ENCODE measurements around the gene HPGDS.

DNA sequence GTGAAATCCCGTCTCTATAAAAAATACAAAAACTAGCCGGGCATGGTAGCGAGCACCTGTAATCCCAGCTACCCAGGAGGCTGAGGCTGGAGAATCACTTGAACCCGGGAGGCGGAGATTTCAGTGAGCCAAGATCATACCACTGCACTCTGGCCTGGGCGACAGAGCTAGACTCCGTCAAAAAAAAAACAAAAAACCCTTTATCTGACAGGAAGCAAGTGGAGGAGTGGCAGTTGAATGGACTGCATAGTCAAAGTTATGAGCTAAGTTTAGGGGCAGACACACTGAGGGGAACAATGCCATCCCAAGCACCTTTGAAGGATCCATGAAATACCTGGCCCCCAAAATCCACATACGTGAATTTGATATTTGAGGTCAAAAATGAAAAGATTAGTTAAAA, 7.5 kb upstream of the HPGDS start:
- TF ChIP-seq, protein P1, sequence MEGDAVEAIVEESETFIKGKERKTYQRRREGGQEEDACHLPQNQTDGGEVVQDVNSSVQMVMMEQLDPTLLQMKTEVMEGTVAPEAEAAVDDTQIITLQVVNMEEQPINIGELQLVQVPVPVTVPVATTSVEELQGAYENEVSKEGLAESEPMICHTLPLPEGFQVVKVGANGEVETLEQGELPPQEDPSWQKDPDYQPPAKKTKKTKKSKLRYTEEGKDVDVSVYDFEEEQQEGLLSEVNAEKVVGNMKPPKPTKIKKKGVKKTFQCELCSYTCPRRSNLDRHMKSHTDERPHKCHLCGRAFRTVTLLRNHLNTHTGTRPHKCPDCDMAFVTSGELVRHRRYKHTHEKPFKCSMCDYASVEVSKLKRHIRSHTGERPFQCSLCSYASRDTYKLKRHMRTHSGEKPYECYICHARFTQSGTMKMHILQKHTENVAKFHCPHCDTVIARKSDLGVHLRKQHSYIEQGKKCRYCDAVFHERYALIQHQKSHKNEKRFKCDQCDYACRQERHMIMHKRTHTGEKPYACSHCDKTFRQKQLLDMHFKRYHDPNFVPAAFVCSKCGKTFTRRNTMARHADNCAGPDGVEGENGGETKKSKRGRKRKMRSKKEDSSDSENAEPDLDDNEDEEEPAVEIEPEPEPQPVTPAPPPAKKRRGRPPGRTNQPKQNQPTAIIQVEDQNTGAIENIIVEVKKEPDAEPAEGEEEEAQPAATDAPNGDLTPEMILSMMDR (IDR thresholded peaks at IDR 0.05): no peak
- no peak for TF ChIP-seq EZH2 (IDR thresholded peaks at IDR 0.05; ENCODE audit: borderline replicate concordance, insufficient read depth, low read depth, low read length, poor library complexity, severe bottlenecking)

All from B cell (primary cell).